Common myeloid progenitor, CD34-positive (primary cell): ENCODE results near the gene CDK14.

Experiments
- CTCF ChIA-PET: fragments of 350-600 bp; sonication (Branson Sonifier 250); formaldehyde crosslinking; loops from one replicate; lab custom pipeline; 2021; ENCODE audit warnings: antibody characterized with exemption; lab: Charles Lee
- POLR2A ChIA-PET: fragments of 350-600 bp; sonication (Branson Sonifier 250); formaldehyde crosslinking; loops from one replicate; lab custom pipeline; 2021; ENCODE audit warnings: antibody characterized with exemption; lab: Charles Lee
- DNase-seq, 3 donors: peaks; one replicate each; pipeline versions ENCODE4 v3.0.0 to v3.0.0-alpha.2; 2013
- H3K27ac ChIP-seq, 2 experiments: 1 replicate in 1 of 2; 2 replicates in 1 of 2; pipeline ENCODE4 v1.7.0; 2013; ENCODE audit warnings: inconsistent platforms in 2 of 2, low read length in 2 of 2, mild to moderate bottlenecking in 2 of 2, low read depth in 1 of 2, moderate library complexity in 1 of 2; ENCODE audit not compliant: severe bottlenecking in 2 of 2, insufficient read depth in 1 of 2, poor library complexity in 1 of 2
- H3K27me3 ChIP-seq, 5 experiments: replicated peaks in 2 of 5; 1 replicate in 3 of 5; 2 replicates in 2 of 5; pipeline versions ENCODE4 v1.6.1 to v1.7.0; 2013; ENCODE audit warnings: low read length in 4 of 5, mild to moderate bottlenecking in 2 of 5, moderate library complexity in 2 of 5, inconsistent platforms in 1 of 5; ENCODE audit not compliant: insufficient read depth in 5 of 5, control insufficient read depth in 4 of 5
- H3K36me3 ChIP-seq, 4 experiments: 1 replicate in 2 of 4; 2 replicates in 2 of 4; pipeline versions ENCODE4 v1.6.1 to v1.7.0; 2013; ENCODE audit warnings: low read length in 3 of 4, control low read depth in 1 of 4, mild to moderate bottlenecking in 1 of 4; ENCODE audit not compliant: control insufficient read depth in 4 of 4, insufficient read depth in 4 of 4
- H3K4me1 ChIP-seq, 4 experiments: 1 replicate in 3 of 4; 2 replicates in 1 of 4; pipeline versions ENCODE4 v1.6.1 to v1.7.1; 2013; ENCODE audit warnings: low read length in 3 of 4, mild to moderate bottlenecking in 3 of 4, control low read depth in 1 of 4, inconsistent platforms in 1 of 4, moderate library complexity in 1 of 4; ENCODE audit not compliant: control insufficient read depth in 4 of 4, insufficient read depth in 4 of 4; ENCODE audit errors: control extremely low read depth in 1 of 4
- H3K4me3 ChIP-seq, 7 experiments: 1 replicate in 4 of 7; 2 replicates in 3 of 7; pipeline versions ENCODE4 v1.5.1 to v1.7.0; 2013; ENCODE audit warnings: mild to moderate bottlenecking in 7 of 7, low read length in 6 of 7, moderate library complexity in 6 of 7, inconsistent platforms in 2 of 7, low read depth in 2 of 7, control low read depth in 1 of 7; ENCODE audit not compliant: insufficient read depth in 4 of 7, control insufficient read depth in 1 of 7; ENCODE audit errors: extremely low read depth in 1 of 7
- H3K9me3 ChIP-seq, 5 experiments: 1 replicate in 4 of 5; 2 replicates in 1 of 5; pipeline versions ENCODE4 v1.6.1 to v1.7.1; 2013; ENCODE audit warnings: low read length in 4 of 5, mild to moderate bottlenecking in 2 of 5, inconsistent platforms in 1 of 5, low read depth in 1 of 5, moderate library complexity in 1 of 5; ENCODE audit not compliant: control insufficient read depth in 4 of 5, insufficient read depth in 2 of 5; ENCODE audit errors: control extremely low read depth in 1 of 5
- WGBS: methylation state at CpG from one replicate; pipeline ENCODE4 v1.1.5; 2013; ENCODE audit not compliant: insufficient coverage; 5-methylcytosine and 5-hydroxymethylcytosine counted together

The CDK14 gene

DNA sequence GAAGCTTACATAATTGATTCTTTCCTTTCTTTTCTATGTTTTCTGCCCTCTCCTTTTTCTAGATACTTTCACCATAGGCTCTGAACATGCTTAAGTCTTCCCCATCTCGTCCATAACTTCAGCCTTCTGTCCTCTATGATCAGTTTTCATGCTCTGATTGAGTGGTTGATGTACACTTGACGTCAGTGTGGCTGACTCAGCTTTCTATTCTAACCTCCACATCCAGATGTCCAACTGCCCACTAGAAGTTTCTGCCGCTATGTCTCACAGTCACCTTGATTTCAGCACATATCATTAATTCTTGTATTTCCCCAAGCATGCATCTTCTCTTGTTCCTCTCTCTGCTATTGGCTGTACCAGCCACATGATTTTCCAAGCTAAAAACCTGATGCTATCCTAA, 15.0 kb downstream of the CDK14 start:
- no peaks in the 10 kb centered on the region for H3K27me3 ChIP-seq
- DNase-seq = no peak
- no peak overlapping the region for H3K4me3 ChIP-seq
- no peaks in the 10 kb centered on the region for H3K9me3 ChIP-seq
- whole genome bisulfite sequencing = 100% methylated on average over 2 of the region's 3 CpGs
- ChIA-PET CTCF (interaction anchor here (1.4 kb wide), 1 partner anchor 14 kb away, joined by 7 read pairs; the partner anchor contains the start of gene CDK14), POLR2A (no interaction called here)
- H3K4me1 ChIP-seq = peaks cover 0 to 9% (median 8%) of the 10 kb centered on the region in 4 experiments
- H3K27ac ChIP-seq = no peak overlapping the region
- no peaks in the 10 kb centered on the region for H3K36me3 ChIP-seq

GRCh38 chr7:90613088-90613498, 17.0 kb downstream of the CDK14 start:
- peak overlapping the region in 2 of 7 experiments; percentile 1 to 9 for H3K4me3 ChIP-seq
- no peaks in the 10 kb centered on the region for H3K27me3 ChIP-seq
- H3K9me3 ChIP-seq = no peaks in the 10 kb centered on the region
- 78% methylated on average over 1 of the region's 3 CpGs for WGBS
- H3K36me3 ChIP-seq = no peaks in the 10 kb centered on the region
- POLR2A ChIA-PET = interaction anchor here (0.6 kb wide), 1 partner anchor 85 kb away, joined by 4 read pairs; no protein-coding TSS in a partner anchor
- CTCF ChIA-PET = interaction anchor here (1.4 to 2.3 kb wide), 3 partner anchors 11 to 17 kb away, joined by 3 to 8 read pairs (median 7); partner anchors contain the start of gene CDK14
- peaks cover 0 to 9% (median 8%) of the 10 kb centered on the region in 4 experiments for H3K4me1 ChIP-seq
- peak overlapping the region in 1 of 2 experiments; percentile 38 for H3K27ac ChIP-seq
- DNase-seq = peak in 2 of 3 donors; percentile 72 to 82

GRCh38 chr7:90617442-90617841, 21.3 kb downstream of the CDK14 start:
- Histone ChIP-seq H3K27ac (no peak overlapping the region), H3K4me1 (peaks cover 0 to 9% (median 8%) of the 10 kb centered on the region in 4 experiments), H3K27me3 (no peaks in the 10 kb centered on the region), H3K4me3 (no peak overlapping the region), H3K36me3 (no peaks in the 10 kb centered on the region), H3K9me3 (no peaks in the 10 kb centered on the region)
- no peak for DNase-seq
- WGBS = 95% methylated on average over 3 of the region's 3 CpGs
- ChIA-PET CTCF (interaction anchor here (1.0 to 4.3 kb wide), 2 partner anchors 12 to 15 kb away, joined by 5 to 25 read pairs; no protein-coding TSS in a partner anchor), POLR2A (no interaction called here)

GRCh38 chr7:90618876-90619275, 22.8 kb downstream of the CDK14 start:
- ChIA-PET CTCF (interaction anchor here (1.0 to 4.3 kb wide), 3 partner anchors 10 to 24 kb away, joined by 3 to 25 read pairs (median 3); partner anchors contain the start of gene CDK14), POLR2A (no interaction called here)

DNA sequence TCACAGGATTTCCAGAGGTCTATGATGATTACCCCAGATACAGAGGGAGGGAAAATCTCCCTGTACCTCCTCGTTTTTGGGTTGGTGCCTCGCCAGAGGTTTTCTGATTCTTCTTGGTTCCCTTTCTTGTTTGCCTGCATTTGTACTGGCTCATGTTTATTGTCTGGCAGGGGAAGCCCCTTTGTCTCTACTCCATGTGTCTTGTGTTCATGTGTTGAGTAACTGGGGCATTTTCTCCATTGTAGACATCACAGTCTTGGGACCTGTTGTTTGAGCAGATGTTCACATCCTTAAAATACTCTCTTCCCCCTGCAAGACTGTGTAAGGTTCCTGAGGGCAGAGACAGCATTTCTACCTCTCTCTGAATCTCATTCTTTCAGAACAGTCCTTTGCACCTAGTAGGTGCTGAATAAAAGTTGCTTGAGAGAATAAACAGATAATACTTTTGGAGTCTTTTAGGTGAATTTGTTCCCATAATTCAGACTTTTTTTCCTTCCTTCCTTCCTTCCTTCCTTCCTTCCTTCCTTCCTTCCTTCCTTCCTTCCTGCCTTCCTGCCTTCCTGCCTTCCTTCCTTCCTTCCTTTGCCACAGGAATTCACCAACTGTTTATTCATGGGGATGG, 25.1 kb downstream of the CDK14 start:
- H3K27me3 ChIP-seq = no peaks in the 10 kb centered on the region
- no peaks in the 10 kb centered on the region for H3K9me3 ChIP-seq
- ChIA-PET CTCF (interaction anchor here (0.7 to 1.2 kb wide), 3 partner anchors 8 to 69 kb away, joined by 3 to 5 read pairs (median 3); no protein-coding TSS in a partner anchor), POLR2A (no interaction called here)
- H3K4me3 ChIP-seq = no peak overlapping the region
- WGBS = no CpG with 5 or more reads among the region's 2 CpGs
- peak in 2 of 3 donors; percentile 45 to 52 for DNase-seq
- H3K36me3 ChIP-seq = no peaks in the 10 kb centered on the region
- H3K27ac ChIP-seq = no peak overlapping the region
- H3K4me1 ChIP-seq = no peaks in the 10 kb centered on the region

More at GRCh38 chr7:90618876-90619275, 22.8 kb downstream of the CDK14 start:
- Histone ChIP-seq H3K4me3 (no peak overlapping the region), H3K9me3 (no peaks in the 10 kb centered on the region), H3K36me3 (no peaks in the 10 kb centered on the region), H3K27me3 (no peaks in the 10 kb centered on the region), H3K4me1 (no peaks in the 10 kb centered on the region), H3K27ac (no peak overlapping the region)
- no peak for DNase-seq
- WGBS = 100% methylated on average over 2 of the region's 4 CpGs

DNA sequence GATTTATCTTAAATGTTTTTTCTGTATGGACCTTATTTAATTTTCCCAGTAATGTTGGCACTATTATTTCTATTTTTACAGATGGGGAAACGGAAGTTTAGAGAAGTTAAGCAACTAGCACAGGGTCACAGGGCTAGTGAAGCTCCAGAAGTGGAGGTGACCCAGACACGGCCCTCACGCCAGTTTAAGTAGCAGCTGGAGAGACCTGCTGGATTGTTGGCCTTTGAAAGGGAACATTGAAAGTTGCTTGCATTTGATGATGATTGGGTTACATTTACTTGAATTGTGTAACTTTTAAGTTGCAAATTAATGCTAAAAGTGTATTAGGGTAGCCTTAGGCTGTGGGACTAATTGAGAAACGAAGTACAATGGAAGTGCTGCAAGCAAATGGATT, 25.6 kb downstream of the CDK14 start:
- POLR2A ChIA-PET = no interaction called here
- WGBS = 95% methylated on average over 4 of the region's 4 CpGs
- CTCF ChIA-PET = interaction anchor here (1.0 kb wide), 1 partner anchor 24 kb away, joined by 5 read pairs; no protein-coding TSS in a partner anchor
- H3K4me3 ChIP-seq = no peak overlapping the region
- H3K27ac ChIP-seq = no peak overlapping the region
- H3K9me3 ChIP-seq = no peaks in the 10 kb centered on the region
- no peak for DNase-seq
- H3K4me1 ChIP-seq = no peaks in the 10 kb centered on the region
- no peaks in the 10 kb centered on the region for H3K36me3 ChIP-seq
- no peaks in the 10 kb centered on the region for H3K27me3 ChIP-seq

- Histone ChIP-seq H3K27ac (no peak overlapping the region), H3K36me3 (no peaks in the 10 kb centered on the region), H3K4me1 (no peaks in the 10 kb centered on the region), H3K9me3 (no peaks in the 10 kb centered on the region), H3K27me3 (no peaks in the 10 kb centered on the region), H3K4me3 (no peak overlapping the region)
- no peak for DNase-seq
- CTCF ChIA-PET = interaction anchor here (0.6 to 1.0 kb wide), 3 partner anchors 10 to 46 kb away, joined by 3 read pairs; no protein-coding TSS in a partner anchor
- WGBS = no CpG with 5 or more reads among the region's 2 CpGs
- POLR2A ChIA-PET = interaction anchor here (0.6 kb wide), 1 partner anchor 156 kb away, joined by 3 read pairs; no protein-coding TSS in a partner anchor
Measured at GRCh38 chr7:90622670-90623069, 26.5 kb downstream of the CDK14 start.
